Muscle of back (tissue), 11 donors: ENCODE data around the gene RFX1. TPM values are rescaled to one million over a fixed set of nuclear protein-coding genes. Genes with fewer than 3 reads are reported as not detected.
A peak's percentile ranks its signal among the peaks of the same experiment; 100 is the strongest.
"Not testable (repeated sequence)": the region's sequence is repeated elsewhere in the genome, so short reads cannot be mapped to it uniquely, and the experiment has no call there.

Experiments
- DNase-seq, 3 donors: peaks; one replicate each; pipeline versions ENCODE4 v3.0.0 to v3.0.0-alpha.2; 2013
- polyA plus RNA-seq, 10 donors: library from polyadenylated mRNA; unstranded; fragments of 120-200 nt; gene quantifications; one replicate each; pipeline ENCODE4 v1.2.1, GENCODE V29; 2013; ENCODE audit not compliant: insufficient read length in 10 of 10

The RFX1 gene
- polyA plus RNA-seq, 10 donors = 4.7 to 8.4 (median 6.9) TPM

DNA sequence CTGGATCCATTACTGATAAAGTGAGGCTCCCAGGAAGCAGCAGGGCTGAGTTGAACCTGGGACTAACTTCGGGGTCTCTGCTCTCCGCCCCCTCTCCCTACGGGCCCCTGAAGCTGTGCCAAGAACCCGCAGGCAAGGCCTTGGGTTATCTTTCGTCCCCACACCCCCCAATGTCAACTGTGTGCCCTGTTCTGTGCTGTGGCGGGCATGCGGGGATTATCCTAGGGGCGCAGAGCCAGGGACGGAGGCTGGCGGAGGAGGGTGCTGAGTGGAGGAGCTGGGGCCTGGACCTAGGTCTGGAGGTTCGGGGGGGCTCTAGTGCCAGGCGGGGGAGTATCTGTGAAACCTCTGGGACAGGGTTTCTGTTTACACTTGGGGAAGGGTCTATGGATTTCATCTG is 26.4 kb downstream of the RFX1 start:
- DNase-seq = no peak

DNA sequence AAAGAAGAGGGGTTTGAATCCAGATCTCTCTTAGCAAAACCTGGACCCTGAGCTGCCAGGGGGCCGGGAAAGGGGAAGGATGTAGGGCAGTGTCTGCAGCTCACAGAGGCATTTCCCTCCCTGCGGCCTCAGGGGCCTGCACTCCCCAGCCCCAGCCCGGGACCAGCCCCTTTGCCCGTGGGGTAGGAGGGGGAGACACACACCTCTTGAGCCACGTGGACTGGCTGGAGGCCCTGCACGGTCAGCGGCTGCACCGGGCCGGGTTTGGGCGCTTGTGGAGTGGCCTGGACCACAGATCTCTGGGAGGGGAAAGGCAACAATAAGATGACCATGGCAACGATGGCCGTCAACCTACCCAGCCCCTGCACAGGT is 26.9 kb downstream of the RFX1 start:
- peak in 1 of 3 donors; percentile 81 for DNase-seq

GRCh38 chr19:13978351-13979243 is 27.5 kb downstream of the RFX1 start:
- DNase-seq = peak; percentile 56 to 94 (median 80)

DNA sequence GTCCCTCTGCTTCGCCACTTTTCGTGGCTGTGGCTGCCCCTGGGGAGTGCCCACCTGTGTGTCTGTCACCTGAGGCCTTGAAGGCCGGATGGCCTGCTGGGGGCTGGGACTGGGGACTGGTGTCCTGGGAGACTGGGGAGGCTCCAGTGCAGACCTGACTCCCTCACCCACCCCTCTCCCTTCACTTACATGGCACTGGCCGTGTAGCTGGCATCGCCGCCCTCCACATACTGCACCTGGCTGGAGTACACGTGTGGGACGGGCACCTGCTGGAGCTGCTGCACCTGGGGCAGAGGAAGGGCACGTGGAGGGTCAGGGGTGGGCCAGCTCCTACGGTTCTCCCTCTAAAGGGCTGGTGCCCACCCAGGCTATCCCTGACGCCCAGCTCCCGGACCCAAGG is 28.3 kb downstream of the RFX1 start:
- DNase-seq = no peak

DNA sequence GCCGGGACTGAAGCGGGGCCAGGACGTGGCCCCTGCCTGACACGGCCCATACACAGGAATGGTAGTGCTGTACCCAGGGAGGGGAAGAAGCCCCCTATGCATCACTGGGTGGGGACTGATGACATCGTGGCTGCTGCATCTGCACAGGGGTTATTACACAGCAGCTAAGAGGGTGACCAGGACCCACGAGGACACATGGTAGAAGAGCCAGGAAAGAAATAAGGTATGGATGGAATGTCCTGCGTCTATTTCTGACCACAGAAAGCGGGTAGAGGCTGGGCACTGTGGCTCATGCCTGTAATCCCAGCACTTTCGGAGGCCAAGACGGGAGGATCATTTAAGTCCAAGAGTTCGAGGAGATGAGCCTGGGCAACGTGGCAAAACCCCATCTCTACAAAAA is 29.7 kb downstream of the RFX1 start:
- no peak for DNase-seq

DNA sequence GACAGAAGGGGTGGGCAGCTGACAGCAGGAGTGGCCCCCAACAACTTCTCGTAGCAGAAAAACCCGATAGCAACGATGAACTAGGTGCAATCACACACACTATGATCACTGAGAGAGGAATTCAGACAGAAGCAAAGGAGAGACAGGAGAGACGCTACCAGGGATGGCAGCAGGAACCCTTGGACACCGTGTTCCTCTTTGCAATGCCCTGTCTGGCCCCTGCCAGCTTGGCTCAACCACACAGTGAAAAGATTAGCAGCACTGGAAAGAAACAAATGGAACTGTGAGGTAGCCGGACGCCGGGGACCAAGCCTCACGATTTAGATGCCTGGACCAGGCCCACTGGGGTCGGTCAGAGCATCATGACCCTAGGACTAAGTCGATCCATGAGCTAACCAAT is 30.2 kb downstream of the RFX1 start:
- no peak for DNase-seq

- no peak for DNase-seq
Measured at GRCh38 chr19:13974073-13974472, 32.0 kb downstream of the RFX1 start.

DNA sequence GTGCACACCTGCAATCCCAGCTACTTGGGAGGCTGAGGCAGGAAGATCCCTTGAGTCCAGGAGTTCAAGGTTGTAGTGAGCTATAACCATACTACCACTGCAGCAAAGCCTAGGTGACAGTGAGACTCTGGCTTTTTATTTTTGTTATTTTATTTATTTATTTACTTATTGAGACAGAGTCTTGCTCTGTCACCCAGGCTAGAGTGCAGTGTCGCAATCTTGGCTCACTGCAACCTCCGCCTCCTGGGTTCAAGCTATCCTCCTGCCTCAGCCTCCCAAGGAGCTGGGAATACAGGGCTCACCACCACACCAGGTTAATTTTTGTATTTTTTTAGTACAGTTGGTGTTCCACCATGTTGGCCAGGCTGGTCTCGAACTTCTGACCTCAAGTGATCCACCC is 32.6 kb downstream of the RFX1 start:
- not testable (repeated sequence) for DNase-seq

GRCh38 chr19:13972368-13973155 is 33.6 kb downstream of the RFX1 start:
- DNase-seq = no peak

DNA sequence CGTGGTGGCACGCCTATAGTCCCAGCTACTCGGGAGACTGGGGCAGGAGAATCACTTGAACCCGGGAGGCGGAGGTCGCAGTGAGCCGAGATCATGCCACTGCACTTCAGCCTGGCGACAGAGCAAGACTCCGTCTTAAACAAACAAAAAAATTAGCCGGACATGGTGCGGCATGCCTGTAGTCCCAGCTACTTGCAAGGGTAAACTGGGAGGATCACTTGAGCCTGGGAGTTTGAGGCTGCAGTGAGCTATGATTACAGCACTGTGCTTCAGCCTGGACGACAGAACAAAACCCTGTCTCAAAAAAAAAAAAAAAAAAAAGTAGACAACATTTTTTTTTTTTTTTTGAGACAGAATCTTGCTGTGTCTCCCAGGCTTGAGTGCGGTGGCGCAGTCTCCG is 34.3 kb downstream of the RFX1 start:
- DNase-seq = not testable (repeated sequence)

DNA sequence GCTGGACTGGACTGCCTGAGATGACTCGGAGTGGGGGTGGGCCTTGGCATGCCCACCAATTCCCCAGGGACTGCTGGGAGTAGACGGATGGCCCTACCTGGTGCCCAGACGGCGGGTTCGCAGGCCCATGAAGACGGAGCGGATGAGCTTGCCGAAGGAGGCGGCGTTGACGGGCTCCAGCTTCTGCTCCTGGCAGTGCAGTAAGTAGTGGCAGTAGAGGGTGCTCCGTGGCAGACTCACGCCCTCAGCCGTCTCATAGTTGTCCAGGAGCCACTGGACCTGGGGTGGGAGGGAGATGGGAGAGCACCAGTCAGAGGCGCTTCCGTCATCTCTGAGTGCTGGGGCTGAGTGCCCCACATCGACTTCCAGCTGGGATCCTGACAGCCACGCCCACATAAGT is 36.2 kb downstream of the RFX1 start:
- DNase-seq = no peak

DNA sequence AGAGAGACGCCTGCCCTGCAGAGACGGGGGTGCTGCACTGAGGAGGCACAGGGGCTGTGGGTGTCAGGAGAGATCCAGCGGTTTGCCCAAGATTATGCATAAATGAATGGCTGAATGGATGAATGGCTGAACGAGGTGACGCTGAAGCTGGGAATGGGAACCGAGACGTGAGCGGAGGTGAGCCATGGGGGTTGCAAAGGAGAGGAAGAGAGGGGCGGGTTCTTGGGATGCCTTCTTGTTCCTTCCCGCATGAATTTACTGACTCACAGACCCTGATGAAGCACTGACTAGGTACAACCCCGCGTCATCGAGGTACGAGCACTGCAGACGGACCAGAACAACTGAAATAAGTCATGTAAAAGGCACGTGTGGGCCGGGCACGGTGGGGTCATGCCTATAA is 37.1 kb downstream of the RFX1 start:
- DNase-seq = no peak

DNA sequence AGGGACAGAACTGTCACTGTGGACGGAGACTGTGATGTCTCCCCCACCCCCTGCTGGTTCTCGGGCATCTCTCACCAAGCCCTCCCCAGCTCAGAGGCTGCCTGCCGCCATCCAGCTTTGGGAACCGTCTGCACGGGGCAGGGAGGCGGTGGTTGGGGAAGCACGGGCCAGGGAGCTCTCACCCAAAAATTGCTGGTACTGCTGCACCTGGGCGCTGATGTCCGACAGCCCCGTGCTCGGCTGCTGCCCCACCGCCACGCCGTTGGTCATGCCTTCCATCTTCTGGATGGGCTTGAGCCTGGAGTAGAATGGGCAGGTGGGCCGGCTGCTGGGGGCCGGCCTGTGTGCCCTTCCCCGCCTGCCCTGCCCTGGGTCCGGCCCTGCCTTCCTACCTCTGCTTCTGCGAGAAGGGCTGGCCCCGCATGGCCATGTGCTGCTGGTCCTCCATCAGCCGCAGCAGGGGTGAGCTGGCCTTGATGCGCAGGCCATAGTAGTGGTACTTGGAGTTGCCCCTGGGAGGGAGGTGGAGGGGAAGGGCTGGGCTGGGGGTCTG is 37.7 kb downstream of the RFX1 start:
- no peak for DNase-seq

- not testable (repeated sequence) for DNase-seq
Measured at GRCh38 chr19:13967206-13967605, 38.9 kb downstream of the RFX1 start.

- no peak for DNase-seq
Measured at GRCh38 chr19:13966684-13967128, 39.4 kb downstream of the RFX1 start.

GRCh38 chr19:13965926-13966683 is 40.0 kb downstream of the RFX1 start:
- DNase-seq = peak in 1 of 3 donors; percentile 7

GRCh38 chr19:13965377-13965896 is 40.7 kb downstream of the RFX1 start:
- DNase-seq = no peak

- no peak for DNase-seq
Measured at GRCh38 chr19:13964776-13965175, 41.3 kb downstream of the RFX1 start.

DNA sequence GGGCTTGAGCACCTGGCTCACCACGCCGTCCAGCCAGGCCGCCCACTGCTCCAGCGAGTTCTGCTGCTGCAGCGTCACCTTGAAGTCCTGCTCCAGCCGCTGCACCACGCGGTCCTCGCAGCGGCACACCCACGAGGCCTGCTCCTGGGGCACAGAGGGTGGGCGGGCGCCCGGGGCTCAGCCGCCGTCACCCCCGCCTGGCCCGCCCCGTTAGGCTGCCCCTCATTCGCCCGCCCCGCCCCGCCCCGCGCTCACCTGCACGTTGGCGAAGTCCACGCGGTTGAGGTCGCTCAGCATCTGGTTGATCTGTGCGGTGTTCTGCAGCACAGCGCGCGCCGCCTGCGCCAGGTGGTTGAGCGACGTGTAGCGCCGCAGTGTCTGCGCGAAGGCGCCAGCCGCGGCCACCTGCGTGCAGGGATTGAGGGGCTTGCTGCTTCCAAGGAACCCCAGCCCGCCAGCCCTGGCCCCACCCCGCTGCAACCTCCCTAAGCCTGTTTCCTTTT is 42.5 kb downstream of the RFX1 start:
- DNase-seq = peak in 1 of 3 donors; percentile 9

DNA sequence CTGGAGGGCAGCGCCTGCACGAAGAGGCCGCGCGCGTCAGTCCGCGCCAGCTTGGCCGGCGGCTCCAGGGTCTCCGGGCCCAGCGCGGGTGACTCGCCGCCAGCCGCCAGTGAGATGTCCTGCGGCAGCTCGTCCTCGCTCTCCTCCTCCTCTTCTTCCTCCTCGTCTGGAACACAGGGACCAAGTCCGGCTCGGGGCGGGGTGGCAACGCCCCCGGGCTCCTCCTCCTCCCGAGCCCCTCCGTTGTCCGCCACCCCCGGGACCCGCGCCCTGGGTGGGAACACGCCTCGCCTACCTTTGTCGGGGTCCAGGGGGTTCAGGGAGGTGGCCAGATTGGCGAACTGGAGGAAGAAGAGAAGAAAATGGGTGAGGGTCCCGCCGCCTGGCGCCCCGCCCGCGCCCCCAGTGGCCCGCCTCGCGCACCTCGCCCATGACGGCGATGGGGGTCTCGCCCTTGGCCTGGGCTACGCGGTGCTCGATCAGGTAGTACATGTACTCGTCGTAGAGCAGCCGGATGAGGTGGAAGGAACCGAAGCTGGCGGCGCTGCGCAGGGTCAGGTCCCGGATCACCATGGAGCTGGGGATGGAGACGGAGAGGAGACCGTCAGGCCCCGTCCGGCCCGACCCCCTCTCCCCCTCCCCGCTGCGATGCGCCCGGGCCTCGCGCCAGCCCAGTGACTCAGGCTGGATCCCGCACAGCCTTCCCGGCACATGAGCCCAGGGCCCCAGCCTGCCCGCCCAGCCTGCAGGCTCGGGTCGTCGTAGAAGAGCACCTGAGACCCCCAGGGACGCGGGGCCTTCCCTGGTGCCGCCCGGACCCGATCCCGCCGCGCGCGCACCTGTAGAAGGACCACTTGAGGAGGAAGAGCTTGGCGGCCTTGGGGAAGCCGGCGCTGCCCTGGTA is 43.2 kb downstream of the RFX1 start:
- peak in 1 of 3 donors; percentile 80 for DNase-seq
